ENCODE results near the gene ADGRD1. TPM values are rescaled to one million over a fixed set of nuclear protein-coding genes. Genes with fewer than 3 reads are reported as not detected.

ADGRD1 gene
- total and polyA plus RNA-seq, 3 experiments from 2014 or later = 1.1 to 1.3 TPM; not detected in 1

DNA sequence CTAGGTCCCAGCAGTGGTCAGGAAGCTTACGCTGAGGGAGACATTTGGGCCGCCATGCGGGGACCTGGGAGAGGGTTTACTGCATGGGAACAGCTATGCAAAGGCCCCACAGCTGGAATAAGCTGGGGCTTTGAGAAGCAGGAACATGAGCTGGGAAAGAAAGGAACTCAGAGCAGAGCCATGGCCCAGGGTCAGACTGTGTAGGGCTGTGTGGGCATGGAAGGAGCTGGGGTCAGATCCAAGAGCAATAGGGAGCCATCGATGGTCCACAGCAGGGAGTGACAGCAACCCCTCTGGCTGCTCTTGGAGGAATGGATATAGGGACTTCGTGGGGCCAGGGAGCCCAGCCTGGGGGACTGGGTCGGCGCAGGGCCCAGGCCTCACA is 151.6 kb downstream of the ADGRD1 start:
- peaks cover 14 to 19% (median 17%) of the 10 kb centered on the region in 3 donors for H3K4me1 Mint-ChIP-seq
- H3K4me3 ChIP-seq (ENCODE audit: low read length) = peak overlapping the region; percentile 32
- H3K9me3 Mint-ChIP-seq = peaks cover 0 to 3% (median 0%) of the 10 kb centered on the region in 5 donors
- peak overlapping the region in 5 of 7 donors; percentile 10 to 81 (median 56) for H3K4me3 Mint-ChIP-seq
- H3K36me3 ChIP-seq (ENCODE audit: insufficient read depth, low read length) = no peaks in the 10 kb centered on the region
- no peaks in the 10 kb centered on the region for H3K9me3 ChIP-seq (ENCODE audit: low read length)
- peaks cover 3 to 9% of the 10 kb centered on the region in 2 donors for H3K27me3 Mint-ChIP-seq
- H3K27ac Mint-ChIP-seq = peak overlapping the region in 4 of 8 donors; percentile 21 to 87 (median 82)
- H3K36me3 Mint-ChIP-seq = no peaks in the 10 kb centered on the region
- H3K27me3 ChIP-seq (ENCODE audit: insufficient read depth, low read length, poor library complexity, severe bottlenecking) = no peaks in the 10 kb centered on the region
- ChIA-PET CTCF (interaction anchor here (1.0 to 3.9 kb wide), 12 partner anchors 8 to 845 kb away, joined by 3 to 39 read pairs (median 4); partner anchors contain the start of gene EP400), POLR2A (interaction anchor here (0.5 kb wide), 1 partner anchor 142 kb away, joined by 3 read pairs; no protein-coding TSS in a partner anchor)
- DNase-seq = no peak
- H3K27ac ChIP-seq (ENCODE audit: low read depth, low read length) = no peak overlapping the region
- peaks cover 16% of the 10 kb centered on the region for H3K4me1 ChIP-seq (ENCODE audit: insufficient read depth, low read length)

DNA sequence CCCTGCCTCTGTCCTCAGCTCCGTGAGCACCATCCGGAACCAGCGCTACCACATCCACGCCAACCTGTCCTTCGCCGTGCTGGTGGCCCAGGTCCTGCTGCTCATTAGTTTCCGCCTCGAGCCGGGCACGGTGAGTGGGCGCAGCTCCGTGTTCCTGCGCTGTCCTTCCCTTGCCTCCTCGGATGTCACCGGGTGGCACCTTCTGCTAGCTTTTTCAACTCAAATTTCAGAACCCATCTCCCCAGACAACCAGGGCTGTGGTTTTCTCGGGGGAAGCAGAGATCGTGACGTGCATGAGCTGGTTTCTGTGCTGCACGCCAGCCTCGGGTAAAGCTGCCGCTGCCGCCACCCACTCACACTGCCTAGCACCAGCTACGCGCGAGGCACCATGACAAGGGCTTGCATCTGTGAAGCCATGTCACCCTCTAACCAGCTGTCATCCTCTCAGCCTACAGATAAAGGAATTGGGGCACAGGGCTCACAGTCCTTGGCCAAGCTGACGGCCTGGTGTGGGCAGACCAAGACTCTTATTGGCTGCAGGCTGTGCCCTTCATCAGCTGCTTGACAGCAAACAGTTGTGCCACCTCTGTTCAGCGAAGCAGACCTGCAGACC is 152.1 kb downstream of the ADGRD1 start:
- H3K27me3 ChIP-seq (ENCODE audit: insufficient read depth, low read length, poor library complexity, severe bottlenecking) = no peaks in the 10 kb centered on the region
- H3K9me3 Mint-ChIP-seq = peaks cover 0 to 3% (median 0%) of the 10 kb centered on the region in 5 donors
- H3K4me3 ChIP-seq (ENCODE audit: low read length) = peak overlapping the region; percentile 32
- DNase-seq = peak in 4 of 5 donors; percentile 7 to 54 (median 44)
- peaks cover 14 to 19% (median 17%) of the 10 kb centered on the region in 3 donors for H3K4me1 Mint-ChIP-seq
- H3K27ac Mint-ChIP-seq = peak overlapping the region in 7 of 8 donors; percentile 14 to 90 (median 87)
- no peak overlapping the region for H3K27ac ChIP-seq (ENCODE audit: low read depth, low read length)
- no peaks in the 10 kb centered on the region for H3K36me3 ChIP-seq (ENCODE audit: insufficient read depth, low read length)
- H3K4me3 Mint-ChIP-seq = peak overlapping the region in 6 of 7 donors; percentile 75 to 86 (median 80)
- ChIA-PET POLR2A (interaction anchor here (0.5 kb wide), 1 partner anchor 142 kb away, joined by 3 read pairs; no protein-coding TSS in a partner anchor), CTCF (interaction anchor here (1.1 to 3.9 kb wide), 7 partner anchors 7 to 725 kb away, joined by 3 to 39 read pairs (median 5); no protein-coding TSS in a partner anchor)
- peaks cover 16% of the 10 kb centered on the region for H3K4me1 ChIP-seq (ENCODE audit: insufficient read depth, low read length)
- H3K9me3 ChIP-seq (ENCODE audit: low read length) = no peaks in the 10 kb centered on the region
- H3K36me3 Mint-ChIP-seq = no peaks in the 10 kb centered on the region
- peaks cover 3 to 9% of the 10 kb centered on the region in 2 donors for H3K27me3 Mint-ChIP-seq

DNA sequence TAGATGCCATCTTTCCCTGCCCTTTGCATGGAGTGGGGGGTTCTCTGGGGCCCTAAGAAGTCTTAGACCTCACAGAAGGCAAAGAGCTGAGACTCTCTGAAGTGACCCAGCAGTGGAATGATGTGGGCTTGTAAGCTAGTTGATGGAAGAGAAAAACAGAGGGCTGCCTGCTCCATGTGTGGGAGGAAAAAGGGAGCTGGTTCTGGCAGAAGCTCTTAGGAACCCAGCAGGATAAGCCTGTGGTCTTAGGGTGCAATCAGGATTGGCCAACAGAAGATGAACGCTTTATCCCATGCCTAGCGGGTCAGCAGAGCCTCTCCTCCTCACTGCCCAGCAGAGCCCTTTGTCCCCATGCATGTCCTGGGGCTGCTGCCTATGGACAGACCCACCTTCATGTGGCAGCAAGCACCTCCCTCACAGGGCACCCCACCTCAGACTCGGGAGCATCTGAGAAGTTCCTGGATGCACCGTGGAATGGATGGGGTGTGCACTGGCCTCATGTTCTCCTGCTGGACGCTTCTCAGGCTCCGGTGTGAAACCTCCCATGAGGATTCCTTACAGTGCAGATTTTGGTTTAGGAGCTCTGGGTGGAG is 152.7 kb downstream of the ADGRD1 start:
- peaks cover 0 to 3% (median 0%) of the 10 kb centered on the region in 5 donors for H3K9me3 Mint-ChIP-seq
- ChIA-PET CTCF (interaction anchor here (3.9 kb wide), 1 partner anchor 26 kb away, joined by 39 read pairs; no protein-coding TSS in a partner anchor), POLR2A (no interaction called here)
- Histone ChIP-seq H3K36me3 (ENCODE audit: insufficient read depth, low read length) (no peaks in the 10 kb centered on the region), H3K9me3 (ENCODE audit: low read length) (no peaks in the 10 kb centered on the region), H3K4me3 (ENCODE audit: low read length) (no peak overlapping the region), H3K27ac (ENCODE audit: low read depth, low read length) (no peak overlapping the region), H3K4me1 (ENCODE audit: insufficient read depth, low read length) (peaks cover 16% of the 10 kb centered on the region), H3K27me3 (ENCODE audit: insufficient read depth, low read length, poor library complexity, severe bottlenecking) (no peaks in the 10 kb centered on the region)
- H3K4me3 Mint-ChIP-seq = peak overlapping the region in 3 of 7 donors; percentile 78 to 82 (median 81)
- no peaks in the 10 kb centered on the region for H3K36me3 Mint-ChIP-seq
- peak overlapping the region in 5 of 8 donors; percentile 78 to 89 (median 87) for H3K27ac Mint-ChIP-seq
- H3K4me1 Mint-ChIP-seq = peaks cover 14 to 19% (median 17%) of the 10 kb centered on the region in 3 donors
- H3K27me3 Mint-ChIP-seq = peaks cover 1 to 9% of the 10 kb centered on the region in 2 donors
- no peak for DNase-seq

DNA sequence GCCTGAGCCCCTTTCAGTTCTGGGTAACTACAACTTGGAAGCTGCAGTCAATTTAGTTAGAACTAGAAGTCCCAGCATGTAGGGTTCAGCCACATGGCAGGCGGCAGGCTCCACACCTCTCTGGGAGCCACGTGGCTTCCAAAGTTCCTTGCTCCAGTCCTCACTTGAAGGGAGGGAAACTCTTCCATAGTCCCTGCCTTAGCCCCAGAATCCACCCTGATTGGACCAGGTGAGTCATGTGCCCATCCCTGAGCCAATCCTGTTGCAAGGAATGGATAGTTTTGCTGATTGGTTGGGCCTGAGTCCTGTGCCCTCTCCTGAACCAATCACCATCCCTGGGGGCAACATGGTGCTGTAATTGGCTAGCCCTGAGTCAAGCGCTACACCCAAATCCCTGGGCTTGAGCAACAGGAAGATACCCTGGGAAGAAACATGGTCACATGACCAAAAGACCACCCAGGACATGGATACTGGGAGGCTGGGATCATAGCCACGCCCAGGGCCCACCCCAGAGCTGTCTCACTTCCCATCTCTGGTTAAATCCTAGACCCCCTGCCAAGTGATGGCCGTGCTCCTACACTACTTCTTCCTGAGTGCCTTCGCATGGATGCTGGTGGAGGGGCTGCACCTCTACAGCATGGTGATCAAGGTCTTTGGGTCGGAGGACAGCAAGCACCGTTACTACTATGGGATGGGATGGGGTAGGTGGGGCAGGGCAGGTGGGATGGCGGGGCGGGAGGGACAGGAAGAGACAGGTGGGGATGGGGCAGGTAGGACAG is 154.7 kb downstream of the ADGRD1 start:
- Mint-ChIP-seq H3K27me3 (peaks cover 1 to 9% of the 10 kb centered on the region in 2 donors), H3K4me1 (peaks cover 14 to 19% (median 17%) of the 10 kb centered on the region in 3 donors), H3K4me3 (peak overlapping the region in 1 of 7 donors; percentile 11), H3K36me3 (no peaks in the 10 kb centered on the region), H3K27ac (no peak overlapping the region), H3K9me3 (peaks cover 0 to 3% (median 0%) of the 10 kb centered on the region in 5 donors)
- H3K27me3 ChIP-seq (ENCODE audit: insufficient read depth, low read length, poor library complexity, severe bottlenecking) = no peaks in the 10 kb centered on the region
- H3K9me3 ChIP-seq (ENCODE audit: low read length) = no peaks in the 10 kb centered on the region
- peak in 1 of 5 donors; percentile 9 for DNase-seq
- no peaks in the 10 kb centered on the region for H3K36me3 ChIP-seq (ENCODE audit: insufficient read depth, low read length)
- H3K4me3 ChIP-seq (ENCODE audit: low read length) = no peak overlapping the region
- H3K4me1 ChIP-seq (ENCODE audit: insufficient read depth, low read length) = peaks cover 16% of the 10 kb centered on the region
- no peak overlapping the region for H3K27ac ChIP-seq (ENCODE audit: low read depth, low read length)
- ChIA-PET CTCF (interaction anchor here (0.9 kb wide), 1 partner anchor 12 kb away, joined by 3 read pairs; no protein-coding TSS in a partner anchor), POLR2A (no interaction called here)

DNA sequence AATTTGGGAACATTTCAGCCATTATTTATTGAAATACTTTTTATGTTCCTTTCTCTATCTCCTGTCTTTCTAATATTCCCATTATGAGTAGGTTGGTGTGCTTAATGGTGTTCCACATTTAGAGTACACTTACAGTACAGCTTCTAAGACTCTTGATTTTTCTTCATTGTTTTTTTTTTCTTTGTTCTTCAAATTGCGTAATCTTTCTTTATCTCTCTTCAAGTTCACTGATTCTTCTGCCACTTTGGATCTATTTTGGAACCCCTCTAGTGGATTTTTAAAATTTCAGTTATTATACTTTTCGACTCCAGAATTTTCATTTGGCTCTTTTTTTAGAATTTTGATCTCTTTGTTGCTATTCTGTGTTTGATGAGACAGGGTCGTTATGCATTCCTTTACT is 157.7 kb downstream of the ADGRD1 start:
- CTCF ChIA-PET = no interaction called here
- no peaks in the 10 kb centered on the region for H3K9me3 ChIP-seq (ENCODE audit: low read length)
- no peak overlapping the region for H3K27ac Mint-ChIP-seq
- H3K27ac ChIP-seq (ENCODE audit: low read depth, low read length) = no peak overlapping the region
- no peak overlapping the region for H3K4me3 Mint-ChIP-seq
- no peaks in the 10 kb centered on the region for H3K36me3 Mint-ChIP-seq
- no peaks in the 10 kb centered on the region for H3K36me3 ChIP-seq (ENCODE audit: insufficient read depth, low read length)
- H3K4me3 ChIP-seq (ENCODE audit: low read length) = no peak overlapping the region
- no peak for DNase-seq
- H3K27me3 ChIP-seq (ENCODE audit: insufficient read depth, low read length, poor library complexity, severe bottlenecking) = no peaks in the 10 kb centered on the region
- no peaks in the 10 kb centered on the region for H3K4me1 Mint-ChIP-seq
- peaks cover 0 to 3% (median 0%) of the 10 kb centered on the region in 5 donors for H3K9me3 Mint-ChIP-seq
- peaks cover under 1% of the 10 kb centered on the region for H3K4me1 ChIP-seq (ENCODE audit: insufficient read depth, low read length)
- H3K27me3 Mint-ChIP-seq = peaks cover 10 to 21% of the 10 kb centered on the region in 2 donors
- POLR2A ChIA-PET = no interaction called here

DNA sequence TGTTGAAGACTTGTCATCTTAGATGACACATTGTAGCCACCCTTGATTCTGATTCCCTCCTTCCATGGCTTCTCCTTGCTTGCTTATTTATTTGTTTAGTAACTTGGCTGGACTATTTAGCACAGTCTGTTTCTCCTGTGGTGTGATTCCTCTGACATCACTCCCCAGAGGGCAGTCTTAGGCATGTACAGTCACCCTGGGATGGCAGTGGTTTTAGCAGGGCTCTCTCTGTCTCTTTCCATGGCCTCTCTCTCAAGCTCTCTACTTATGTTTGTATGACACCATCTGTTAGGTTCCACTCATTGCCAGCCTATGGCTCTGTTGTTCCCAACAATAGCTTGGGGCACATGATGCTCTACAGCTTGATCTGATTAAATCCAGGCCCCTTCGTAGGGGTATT is 158.3 kb downstream of the ADGRD1 start:
- no peaks in the 10 kb centered on the region for H3K4me1 Mint-ChIP-seq
- H3K4me1 ChIP-seq (ENCODE audit: insufficient read depth, low read length) = no peaks in the 10 kb centered on the region
- peaks cover 0 to 3% (median 0%) of the 10 kb centered on the region in 5 donors for H3K9me3 Mint-ChIP-seq
- no peak overlapping the region for H3K4me3 Mint-ChIP-seq
- H3K27ac Mint-ChIP-seq = no peak overlapping the region
- H3K36me3 Mint-ChIP-seq = no peaks in the 10 kb centered on the region
- no peak for DNase-seq
- CTCF ChIA-PET = interaction anchor here (1.1 to 1.7 kb wide), 2 partner anchors 19 to 21 kb away, joined by 3 to 8 read pairs; no protein-coding TSS in a partner anchor
- H3K27ac ChIP-seq (ENCODE audit: low read depth, low read length) = no peak overlapping the region
- peaks cover 10 to 23% of the 10 kb centered on the region in 2 donors for H3K27me3 Mint-ChIP-seq
- no peaks in the 10 kb centered on the region for H3K27me3 ChIP-seq (ENCODE audit: insufficient read depth, low read length, poor library complexity, severe bottlenecking)
- no peaks in the 10 kb centered on the region for H3K9me3 ChIP-seq (ENCODE audit: low read length)
- H3K36me3 ChIP-seq (ENCODE audit: insufficient read depth, low read length) = no peaks in the 10 kb centered on the region
- POLR2A ChIA-PET = no interaction called here
- H3K4me3 ChIP-seq (ENCODE audit: low read length) = no peak overlapping the region

DNA sequence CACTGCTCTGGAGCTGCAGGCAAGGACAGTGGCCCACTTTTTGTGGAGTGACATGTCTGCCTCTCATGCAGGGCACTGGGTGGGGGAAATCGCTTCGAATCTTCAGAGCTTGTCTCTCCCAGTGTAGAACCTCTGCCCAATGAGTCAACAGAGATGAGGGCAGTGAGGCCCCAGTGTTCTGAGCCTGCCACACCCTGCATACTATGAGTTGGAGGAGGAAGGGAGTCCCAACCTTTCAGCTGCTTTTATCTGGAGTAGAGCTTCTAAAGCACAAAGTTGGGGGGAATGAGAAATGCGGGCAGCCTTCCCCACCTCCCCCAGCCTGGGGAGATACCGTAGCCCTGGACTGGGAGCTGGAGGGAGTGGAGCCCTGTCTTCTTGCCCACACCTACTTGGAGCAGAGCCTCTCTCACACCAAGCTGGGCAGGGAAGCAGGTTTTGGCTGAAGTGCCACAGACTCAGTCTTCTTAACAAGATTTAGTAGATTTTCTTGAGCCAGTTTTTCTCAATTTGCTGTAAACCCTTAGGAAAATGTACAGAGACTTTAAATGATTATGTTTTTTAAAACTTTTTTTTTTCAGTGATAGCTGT is 159.1 kb downstream of the ADGRD1 start:
- Mint-ChIP-seq H3K27me3 (peaks cover 10 to 26% of the 10 kb centered on the region in 2 donors), H3K4me1 (no peaks in the 10 kb centered on the region), H3K27ac (no peak overlapping the region), H3K9me3 (peaks cover 0 to 3% (median 0%) of the 10 kb centered on the region in 5 donors), H3K36me3 (no peaks in the 10 kb centered on the region), H3K4me3 (no peak overlapping the region)
- DNase-seq = peak in 1 of 5 donors; percentile 21
- H3K27ac ChIP-seq (ENCODE audit: low read depth, low read length) = no peak overlapping the region
- H3K9me3 ChIP-seq (ENCODE audit: low read length) = no peaks in the 10 kb centered on the region
- ChIA-PET POLR2A (no interaction called here), CTCF (interaction anchor here (1.1 to 1.7 kb wide), 3 partner anchors 8 to 20 kb away, joined by 3 to 8 read pairs (median 4); no protein-coding TSS in a partner anchor)
- H3K36me3 ChIP-seq (ENCODE audit: insufficient read depth, low read length) = no peaks in the 10 kb centered on the region
- no peaks in the 10 kb centered on the region for H3K4me1 ChIP-seq (ENCODE audit: insufficient read depth, low read length)
- no peaks in the 10 kb centered on the region for H3K27me3 ChIP-seq (ENCODE audit: insufficient read depth, low read length, poor library complexity, severe bottlenecking)
- H3K4me3 ChIP-seq (ENCODE audit: low read length) = no peak overlapping the region

Measured in CD8-positive, alpha-beta memory T cell (primary cell).